ENCODE results near the gene GPR17. TPM values are rescaled to one million over a fixed set of nuclear protein-coding genes. Genes with fewer than 3 reads are reported as not detected.

GPR17 gene
- total and polyA plus RNA-seq, 12 donors: 0.11 to 2.0 (median 0.35) TPM; not detected in 8

DNA sequence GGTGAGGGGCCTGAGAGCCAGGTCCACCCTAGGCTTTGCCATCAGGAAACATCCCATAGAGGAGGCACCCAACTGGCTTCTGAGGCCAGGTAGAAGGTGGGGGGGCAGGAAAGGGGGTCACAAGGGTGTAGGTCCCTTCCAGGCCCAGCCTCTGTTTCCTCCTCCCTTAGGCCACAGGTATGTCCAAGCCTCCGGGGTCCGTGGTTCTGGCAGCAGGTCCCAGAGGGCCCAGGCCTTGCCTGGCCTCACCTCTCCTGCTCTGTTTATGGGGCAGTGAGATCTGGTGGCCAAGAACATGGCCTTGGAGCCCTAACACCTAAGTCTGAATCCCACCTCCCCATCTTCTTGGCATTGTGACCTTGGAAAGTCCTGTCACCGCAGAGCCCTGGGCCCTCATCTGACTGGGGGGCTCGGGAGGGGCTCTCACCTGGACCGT lies 21.6 kb upstream of the GPR17 start:
- intact Hi-C loops (cut with DNase I): no loop called here
- DNase-seq: peak in 2 of 7 donors; percentile 4 to 18
- TF ChIP-seq, protein P1, sequence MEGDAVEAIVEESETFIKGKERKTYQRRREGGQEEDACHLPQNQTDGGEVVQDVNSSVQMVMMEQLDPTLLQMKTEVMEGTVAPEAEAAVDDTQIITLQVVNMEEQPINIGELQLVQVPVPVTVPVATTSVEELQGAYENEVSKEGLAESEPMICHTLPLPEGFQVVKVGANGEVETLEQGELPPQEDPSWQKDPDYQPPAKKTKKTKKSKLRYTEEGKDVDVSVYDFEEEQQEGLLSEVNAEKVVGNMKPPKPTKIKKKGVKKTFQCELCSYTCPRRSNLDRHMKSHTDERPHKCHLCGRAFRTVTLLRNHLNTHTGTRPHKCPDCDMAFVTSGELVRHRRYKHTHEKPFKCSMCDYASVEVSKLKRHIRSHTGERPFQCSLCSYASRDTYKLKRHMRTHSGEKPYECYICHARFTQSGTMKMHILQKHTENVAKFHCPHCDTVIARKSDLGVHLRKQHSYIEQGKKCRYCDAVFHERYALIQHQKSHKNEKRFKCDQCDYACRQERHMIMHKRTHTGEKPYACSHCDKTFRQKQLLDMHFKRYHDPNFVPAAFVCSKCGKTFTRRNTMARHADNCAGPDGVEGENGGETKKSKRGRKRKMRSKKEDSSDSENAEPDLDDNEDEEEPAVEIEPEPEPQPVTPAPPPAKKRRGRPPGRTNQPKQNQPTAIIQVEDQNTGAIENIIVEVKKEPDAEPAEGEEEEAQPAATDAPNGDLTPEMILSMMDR (IDR thresholded peaks at IDR 0.05): no peak
- TF ChIP-seq POLR2A (IDR thresholded peaks at IDR 0.05): no peak
- no peaks in the 10 kb centered on the region for H3K4me1 ChIP-seq (replicated peaks in 1 of 2)
- no peak overlapping the region for H3K27ac ChIP-seq
- H3K27me3 ChIP-seq: no peaks in the 10 kb centered on the region
- H3K9me3 ChIP-seq (replicated peaks in 1 of 3): no peaks in the 10 kb centered on the region
- WGBS, 4 donors: 93 to 99% (median 93%) methylated on average over 2 to 5 of the region's 5 CpGs; no CpG with 5 or more reads in 1 of the 4 donors
- H3K4me3 ChIP-seq: no peak overlapping the region
- H3K36me3 ChIP-seq (replicated peaks in 1 of 2): no peaks in the 10 kb centered on the region

DNA sequence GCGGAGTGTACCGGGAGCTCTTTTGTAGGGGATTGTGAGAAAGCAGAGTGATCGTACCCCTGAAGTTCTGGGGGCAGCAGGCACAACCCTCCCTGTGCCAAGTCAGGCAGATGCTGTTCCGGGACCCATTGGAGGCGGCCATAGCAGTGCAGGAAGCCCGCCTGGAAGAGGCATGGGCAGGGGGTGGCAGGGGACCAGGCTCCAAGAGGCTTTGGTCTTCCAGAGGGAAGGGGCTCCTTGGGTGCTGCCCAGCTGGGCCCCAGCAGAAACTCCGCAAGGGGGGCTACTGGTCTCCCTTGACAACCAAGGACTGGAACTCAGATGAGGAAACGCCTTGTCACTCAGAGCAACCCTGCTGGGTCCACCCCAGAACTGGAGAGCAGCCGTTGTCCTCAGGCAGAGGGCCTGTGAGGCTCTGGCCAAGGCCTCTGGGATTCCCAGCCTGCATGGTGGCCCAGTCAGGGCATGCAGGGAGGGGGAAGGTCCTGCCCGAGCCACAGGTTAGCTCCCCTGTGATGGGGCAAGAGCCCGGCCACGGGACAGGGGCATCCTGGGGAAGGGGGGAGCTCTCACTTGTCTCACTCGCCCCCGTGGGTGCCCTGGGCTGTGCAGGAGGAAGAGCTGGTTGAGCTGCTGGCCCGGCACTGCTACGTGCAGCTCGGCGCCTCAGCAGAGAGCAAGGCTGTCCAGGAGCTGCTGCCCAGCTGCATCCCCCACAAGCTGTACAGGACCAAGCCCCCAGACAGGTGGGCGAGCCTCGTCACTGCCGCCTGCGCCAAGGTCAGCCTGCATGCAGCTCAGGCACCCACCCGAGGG lies 21.0 kb upstream of the GPR17 start:
- TF ChIP-seq POLR2A (IDR thresholded peaks at IDR 0.05): no peak
- DNase-seq: peak in 2 of 7 donors; percentile 4 to 8
- intact Hi-C loops (cut with DNase I): no loop called here
- Histone ChIP-seq H3K27me3 (no peaks in the 10 kb centered on the region), H3K4me3 (no peak overlapping the region), H3K9me3 (replicated peaks in 1 of 3) (no peaks in the 10 kb centered on the region), H3K4me1 (replicated peaks in 1 of 2) (no peaks in the 10 kb centered on the region), H3K27ac (no peak overlapping the region), H3K36me3 (replicated peaks in 1 of 2) (no peaks in the 10 kb centered on the region)
- WGBS, 4 donors: 79 to 88% (median 86%) methylated on average over 5 to 23 of the region's 23 CpGs

DNA sequence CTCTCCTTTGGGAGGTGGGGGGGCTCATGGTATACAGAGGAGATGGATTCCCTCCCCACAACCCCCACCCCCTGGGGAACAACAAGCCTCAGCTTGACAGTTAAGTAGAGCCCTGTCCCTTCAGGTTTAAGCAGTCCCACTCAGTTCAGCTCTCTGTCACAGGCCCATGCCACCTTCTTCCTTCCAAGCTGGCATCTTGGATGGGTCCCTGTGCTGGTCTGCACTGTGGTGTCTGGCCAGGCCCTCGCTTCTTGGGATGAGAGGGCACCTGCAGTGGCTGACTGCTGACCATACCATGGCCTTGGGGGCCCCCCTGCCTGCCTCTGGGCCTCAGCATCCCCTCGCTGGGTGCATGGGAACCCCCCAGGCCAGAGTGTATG lies 20.4 kb upstream of the GPR17 start:
- H3K36me3 ChIP-seq (replicated peaks in 1 of 2): no peaks in the 10 kb centered on the region
- H3K4me3 ChIP-seq: no peak overlapping the region
- no peak overlapping the region for H3K27ac ChIP-seq
- TF ChIP-seq POLR2A (IDR thresholded peaks at IDR 0.05): no peak
- TF ChIP-seq, protein P1 (IDR thresholded peaks at IDR 0.05): no peak
- no peak for DNase-seq
- no peaks in the 10 kb centered on the region for H3K9me3 ChIP-seq (replicated peaks in 1 of 3)
- no peaks in the 10 kb centered on the region for H3K4me1 ChIP-seq (replicated peaks in 1 of 2)
- intact Hi-C loops (cut with DNase I): no loop called here
- no peaks in the 10 kb centered on the region for H3K27me3 ChIP-seq
- 83 to 95% (median 91%) methylated on average over 2 of the region's 2 CpGs for WGBS, 4 donors

DNA sequence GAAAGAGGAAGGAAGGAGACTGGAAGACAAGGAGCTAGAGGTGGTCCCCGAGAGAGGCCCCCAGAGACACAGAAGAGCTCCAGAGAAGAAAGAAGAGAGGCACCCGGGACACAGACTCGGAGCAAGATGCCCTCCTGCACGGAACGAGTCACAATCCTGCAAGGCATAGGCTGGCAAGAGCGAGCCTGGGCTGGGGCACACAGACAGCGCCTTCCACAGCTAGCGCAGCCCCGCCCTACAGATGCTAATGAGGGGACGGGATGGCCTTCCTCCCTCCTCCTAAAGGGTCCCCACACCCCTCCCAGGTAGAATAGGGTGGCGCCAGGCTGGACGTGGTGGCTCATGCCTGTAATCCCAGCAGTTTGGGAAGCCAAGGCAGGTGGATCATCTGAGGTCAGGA lies 19.8 kb upstream of the GPR17 start:
- no peak for DNase-seq
- 36 to 71% (median 66%) methylated on average over 3 to 12 of the region's 12 CpGs for WGBS, 4 donors
- no peak for TF ChIP-seq POLR2A (IDR thresholded peaks at IDR 0.05)
- TF ChIP-seq, protein P1 (IDR thresholded peaks at IDR 0.05): no peak
- Histone ChIP-seq H3K27me3 (no peaks in the 10 kb centered on the region), H3K36me3 (replicated peaks in 1 of 2) (no peaks in the 10 kb centered on the region), H3K4me3 (no peak overlapping the region), H3K9me3 (replicated peaks in 1 of 3) (no peaks in the 10 kb centered on the region), H3K4me1 (replicated peaks in 1 of 2) (no peaks in the 10 kb centered on the region), H3K27ac (no peak overlapping the region)
- intact Hi-C loops (cut with DNase I): no loop called here

Data from adrenal gland (tissue), 12 donors.